T47D (cell line): ENCODE results near the gene SH3PXD2A.

ENCODE experiments used
- DNase-seq, 2 experiments: peaks; one replicate each; pipeline versions ENCODE4 v3.0.0 to v3.0.0-alpha.2; 2011 to 2012; ENCODE audit warnings: low read depth in 1 of 2, low spot score in 1 of 2
- JUND ChIP-seq: IDR thresholded peaks from 2 replicates; pipeline ENCODE4 v1.6.1; 2012; ENCODE audit warnings: low read depth
- in situ Hi-C: cut with HindIII; loops from 2 replicates; pipeline ENCODE4 v1.10.0; 2016; ENCODE audit warnings: low sequenced_read_pairs, low pct_unique_long_range_greater_than_20kb

Gene SH3PXD2A

GRCh38 chr10:103552856-103553742 is 302.3 kb downstream of the SH3PXD2A start:
- in situ Hi-C loops, result no loop called here
- DNase-seq, result no peak
- no peak for TF ChIP-seq JUND

- no peak for TF ChIP-seq JUND
- DNase-seq, result no peak
- in situ Hi-C loops, result no loop called here
Measured at GRCh38 chr10:103551619-103552602, 303.5 kb downstream of the SH3PXD2A start.

- TF ChIP-seq JUND, result no peak
- no peak for DNase-seq
- in situ Hi-C loops, result no loop called here
Measured at GRCh38 chr10:103550229-103550628, 305.1 kb downstream of the SH3PXD2A start.

GRCh38 chr10:103549349-103549685 is 306.1 kb downstream of the SH3PXD2A start:
- DNase-seq, result no peak
- in situ Hi-C loops, result no loop called here
- TF ChIP-seq JUND, result no peak

- in situ Hi-C loops, result no loop called here
- TF ChIP-seq JUND, result no peak
- DNase-seq, result no peak
Measured at GRCh38 chr10:103548581-103549348, 306.6 kb downstream of the SH3PXD2A start.

GRCh38 chr10:103548006-103548405 is 307.4 kb downstream of the SH3PXD2A start:
- in situ Hi-C loops, result no loop called here
- no peak for TF ChIP-seq JUND
- DNase-seq, result no peak

- in situ Hi-C loops, result no loop called here
- no peak for DNase-seq
- no peak for TF ChIP-seq JUND
Measured at GRCh38 chr10:103547391-103547946, 307.9 kb downstream of the SH3PXD2A start.

GRCh38 chr10:103546401-103546800 is 309.0 kb downstream of the SH3PXD2A start:
- TF ChIP-seq JUND, result no peak
- in situ Hi-C loops, result no loop called here
- no peak for DNase-seq

- in situ Hi-C loops, result no loop called here
- DNase-seq, result no peak
Measured at GRCh38 chr10:103545771-103546281, 309.6 kb downstream of the SH3PXD2A start.

GRCh38 chr10:103545366-103545765 is 310.0 kb downstream of the SH3PXD2A start:
- in situ Hi-C loops, result no loop called here
- no peak for TF ChIP-seq JUND
- DNase-seq, result no peak

More at GRCh38 chr10:103545771-103546281, 309.6 kb downstream of the SH3PXD2A start:
- no peak for TF ChIP-seq JUND

GRCh38 chr10:103544657-103545310 is 310.6 kb downstream of the SH3PXD2A start:
- TF ChIP-seq JUND, result no peak
- in situ Hi-C loops, result no loop called here
- no peak for DNase-seq
